Panc1 (cell line): ENCODE results near the gene STIP1.

Experiments
- POLR2AphosphoS5 ChIP-seq: IDR thresholded peaks from 2 replicates; pipeline ENCODE4 v1.6.1; 2012; ENCODE audit warnings: mild to moderate bottlenecking, low read depth, low read length, moderate library complexity
- SIN3A ChIP-seq: IDR thresholded peaks from 2 replicates; pipeline ENCODE4 v1.6.1; 2012; ENCODE audit warnings: low read depth, mild to moderate bottlenecking, low read length, moderate library complexity, borderline replicate concordance; ENCODE audit not compliant: insufficient read depth
- TF ChIP-seq, protein P1 (sequence below): fragments of 450-650 bp; IDR thresholded peaks from 2 replicates; pipeline ENCODE4 v1.5.1; 2017; ENCODE audit warnings: mild to moderate bottlenecking

DNA sequence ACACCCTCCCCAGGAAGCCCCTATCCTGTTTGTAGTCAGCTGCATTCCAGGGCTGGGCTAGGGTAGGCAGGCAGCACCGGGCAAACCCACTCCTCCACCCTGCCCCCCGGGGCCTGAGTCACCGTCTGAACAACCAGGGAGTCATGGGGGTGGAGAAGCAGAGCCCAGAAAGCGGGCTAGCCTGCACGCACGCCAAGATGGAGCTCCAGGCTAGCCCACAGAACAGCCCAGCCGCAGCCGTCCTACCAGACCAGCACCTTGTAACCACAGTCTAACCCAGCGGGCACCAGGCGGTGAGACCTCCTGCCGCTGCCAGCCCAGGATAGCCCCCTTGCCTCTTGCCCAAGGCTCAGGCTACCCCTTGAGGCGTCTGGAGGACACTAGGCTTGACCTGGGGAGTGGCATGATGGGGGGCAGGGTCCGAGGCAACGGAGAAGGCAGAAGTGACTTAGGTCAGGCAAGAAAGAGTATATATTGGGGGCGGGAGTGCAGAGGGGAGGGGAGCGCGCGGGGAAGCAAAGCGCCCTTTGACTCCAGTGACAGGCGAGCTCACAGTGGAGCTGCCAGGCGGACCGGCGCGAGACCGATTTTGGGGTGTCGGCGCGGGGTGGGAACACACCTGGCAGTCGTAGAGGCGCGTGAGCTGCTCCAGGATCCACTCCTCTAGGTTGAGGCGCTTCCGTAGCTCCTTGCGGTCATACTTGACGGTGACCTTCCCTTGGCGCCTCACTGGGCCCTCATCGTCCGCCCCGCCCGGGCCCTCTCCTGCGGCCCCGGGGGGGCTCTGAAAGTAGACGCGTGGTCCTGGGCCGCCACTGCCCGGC lies 60.0 kb downstream of the STIP1 start:
- TF ChIP-seq, protein P1, sequence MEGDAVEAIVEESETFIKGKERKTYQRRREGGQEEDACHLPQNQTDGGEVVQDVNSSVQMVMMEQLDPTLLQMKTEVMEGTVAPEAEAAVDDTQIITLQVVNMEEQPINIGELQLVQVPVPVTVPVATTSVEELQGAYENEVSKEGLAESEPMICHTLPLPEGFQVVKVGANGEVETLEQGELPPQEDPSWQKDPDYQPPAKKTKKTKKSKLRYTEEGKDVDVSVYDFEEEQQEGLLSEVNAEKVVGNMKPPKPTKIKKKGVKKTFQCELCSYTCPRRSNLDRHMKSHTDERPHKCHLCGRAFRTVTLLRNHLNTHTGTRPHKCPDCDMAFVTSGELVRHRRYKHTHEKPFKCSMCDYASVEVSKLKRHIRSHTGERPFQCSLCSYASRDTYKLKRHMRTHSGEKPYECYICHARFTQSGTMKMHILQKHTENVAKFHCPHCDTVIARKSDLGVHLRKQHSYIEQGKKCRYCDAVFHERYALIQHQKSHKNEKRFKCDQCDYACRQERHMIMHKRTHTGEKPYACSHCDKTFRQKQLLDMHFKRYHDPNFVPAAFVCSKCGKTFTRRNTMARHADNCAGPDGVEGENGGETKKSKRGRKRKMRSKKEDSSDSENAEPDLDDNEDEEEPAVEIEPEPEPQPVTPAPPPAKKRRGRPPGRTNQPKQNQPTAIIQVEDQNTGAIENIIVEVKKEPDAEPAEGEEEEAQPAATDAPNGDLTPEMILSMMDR = no peak
- no peak; the same call in 1 of the 2 replicates for TF ChIP-seq POLR2AphosphoS5
- no peak; the same call in 1 of the 2 replicates for TF ChIP-seq SIN3A
